B cell (primary cell): ENCODE data around the gene NPIPA7.
"Not testable (repeated sequence)": the region's sequence is repeated elsewhere in the genome, so short reads cannot be mapped to it uniquely, and the experiment has no call there.

Experiments
- CTCF ChIP-seq: fragments of 200-600 bp; IDR thresholded peaks from one replicate; pipeline ENCODE4 v1.8.0; 2022; ENCODE audit warnings: antibody characterized with exemption, mild to moderate bottlenecking
- EZH2 ChIP-seq: IDR thresholded peaks from 2 replicates; pipeline ENCODE4 v1.6.1; 2012; ENCODE audit warnings: borderline replicate concordance, low read depth, mild to moderate bottlenecking, moderate library complexity, low read length; ENCODE audit not compliant: insufficient read depth, poor library complexity, severe bottlenecking

GRCh38 chr16:16417071-16417470, 38.1 kb downstream of the NPIPA7 start:
- not testable (repeated sequence) for TF ChIP-seq CTCF, EZH2
